Type B pancreatic cell (in vitro differentiated cells): Measurements from ENCODE around the gene MYO3B. TPM values are rescaled to one million over a fixed set of nuclear protein-coding genes. Genes with fewer than 3 reads are reported as not detected.

Source experiments
- DNase-seq: peaks from one replicate; pipeline ENCODE4 v3.0.0; 2021; ENCODE audit warnings: mixed read lengths; ENCODE audit not compliant: unreplicated experiment; ENCODE audit errors: extremely low spot score
- H3K27ac Mint-ChIP-seq: 2 replicates; pipeline ENCODE4 v1.8.0; 2021; ENCODE audit warnings: mild to moderate bottlenecking, mixed read lengths
- H3K27me3 Mint-ChIP-seq: 2 replicates; pipeline ENCODE4 v1.8.0; 2021; ENCODE audit warnings: mixed read lengths
- H3K36me3 Mint-ChIP-seq: 2 replicates; pipeline ENCODE4 v1.8.0; 2021; ENCODE audit warnings: mixed read lengths
- H3K4me1 Mint-ChIP-seq: one replicate; pipeline ENCODE4 v1.8.0; 2021; ENCODE audit warnings: mixed read lengths; ENCODE audit not compliant: unreplicated experiment
- H3K4me3 Mint-ChIP-seq: 2 replicates; pipeline ENCODE4 v1.8.0; 2021; ENCODE audit warnings: mild to moderate bottlenecking, mixed read lengths
- H3K9me3 Mint-ChIP-seq: 2 replicates; pipeline ENCODE4 v1.8.0; 2021; ENCODE audit warnings: mixed read lengths
- total RNA-seq: library from RNA; stranded (reverse); gene quantifications from 2 replicates; pipeline ENCODE4 v1.2.1, GENCODE V29; 2021; ENCODE audit warnings: low replicate concordance
- TF ChIP-seq, protein P1 (sequence below): fragments of 200-600 bp; sonication (generic); conservative IDR thresholded peaks from 2 replicates; pipeline ENCODE4 v1.5.0; 2021; ENCODE audit warnings: antibody characterized with exemption, mild to moderate bottlenecking

MYO3B gene
- total RNA-seq, 1 donor from 2014 or later, result 0.46 TPM

DNA sequence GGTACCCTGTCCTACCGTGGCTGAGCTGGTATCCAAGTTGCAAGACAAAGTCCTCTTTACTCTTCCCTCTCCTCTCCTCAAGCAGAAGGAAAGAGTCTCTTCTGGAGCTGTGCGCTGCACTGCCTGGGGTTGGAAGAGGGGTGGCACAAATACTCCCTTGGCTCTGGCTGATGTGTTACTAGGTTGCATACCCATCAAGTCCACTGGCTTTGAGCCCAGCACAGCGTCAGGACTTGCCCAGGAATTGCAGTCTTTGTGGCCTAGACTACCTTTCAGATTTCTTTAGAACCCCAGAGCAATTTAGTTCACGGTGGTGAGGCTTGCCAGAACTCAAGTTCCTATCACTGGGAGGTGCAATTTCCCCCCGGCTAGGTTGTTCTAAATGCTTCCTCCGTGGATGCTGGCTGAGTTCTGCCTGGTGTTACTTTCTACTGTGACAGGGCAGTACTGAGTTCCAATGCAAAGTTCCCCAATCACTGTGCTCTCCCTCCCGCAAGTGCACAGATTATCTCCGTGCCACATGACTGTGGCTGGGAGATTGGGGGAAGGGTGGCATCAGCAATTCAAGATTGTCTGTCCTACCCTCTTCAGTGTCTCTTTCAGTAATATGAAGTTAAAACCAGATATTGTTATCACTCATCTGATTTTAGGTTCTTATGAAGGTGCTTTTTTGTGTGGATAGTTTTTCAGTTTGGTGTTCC is 13.4 kb downstream of the MYO3B start:
- H3K27ac Mint-ChIP-seq, result no peak overlapping the region
- no peak overlapping the region for H3K4me3 Mint-ChIP-seq
- DNase-seq, result no peak
- no peaks in the 10 kb centered on the region for H3K27me3 Mint-ChIP-seq
- H3K4me1 Mint-ChIP-seq, result no peaks in the 10 kb centered on the region
- H3K36me3 Mint-ChIP-seq, result no peaks in the 10 kb centered on the region
- peaks cover 8% of the 10 kb centered on the region for H3K9me3 Mint-ChIP-seq
- TF ChIP-seq, protein P1, sequence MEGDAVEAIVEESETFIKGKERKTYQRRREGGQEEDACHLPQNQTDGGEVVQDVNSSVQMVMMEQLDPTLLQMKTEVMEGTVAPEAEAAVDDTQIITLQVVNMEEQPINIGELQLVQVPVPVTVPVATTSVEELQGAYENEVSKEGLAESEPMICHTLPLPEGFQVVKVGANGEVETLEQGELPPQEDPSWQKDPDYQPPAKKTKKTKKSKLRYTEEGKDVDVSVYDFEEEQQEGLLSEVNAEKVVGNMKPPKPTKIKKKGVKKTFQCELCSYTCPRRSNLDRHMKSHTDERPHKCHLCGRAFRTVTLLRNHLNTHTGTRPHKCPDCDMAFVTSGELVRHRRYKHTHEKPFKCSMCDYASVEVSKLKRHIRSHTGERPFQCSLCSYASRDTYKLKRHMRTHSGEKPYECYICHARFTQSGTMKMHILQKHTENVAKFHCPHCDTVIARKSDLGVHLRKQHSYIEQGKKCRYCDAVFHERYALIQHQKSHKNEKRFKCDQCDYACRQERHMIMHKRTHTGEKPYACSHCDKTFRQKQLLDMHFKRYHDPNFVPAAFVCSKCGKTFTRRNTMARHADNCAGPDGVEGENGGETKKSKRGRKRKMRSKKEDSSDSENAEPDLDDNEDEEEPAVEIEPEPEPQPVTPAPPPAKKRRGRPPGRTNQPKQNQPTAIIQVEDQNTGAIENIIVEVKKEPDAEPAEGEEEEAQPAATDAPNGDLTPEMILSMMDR, result no peak

DNA sequence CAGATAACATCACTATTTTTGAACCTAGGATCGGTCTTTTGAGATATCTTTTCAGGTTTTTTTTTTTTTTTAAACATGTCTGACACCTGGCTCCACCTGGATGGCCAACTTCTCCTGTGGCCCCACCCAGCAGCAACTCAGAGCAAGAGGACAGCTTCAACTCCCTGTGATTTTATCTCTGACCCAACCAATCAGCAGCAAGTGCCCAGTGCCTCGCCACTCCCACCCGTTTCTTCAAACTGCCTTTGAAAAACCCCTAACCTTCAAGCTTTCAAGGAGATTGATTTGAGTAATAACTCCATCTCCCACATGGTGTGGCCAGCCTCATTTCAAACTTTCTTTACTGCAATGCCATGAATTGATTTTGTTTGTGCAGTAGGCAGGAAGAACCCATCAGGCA is 19.0 kb downstream of the MYO3B start:
- no peaks in the 10 kb centered on the region for H3K27me3 Mint-ChIP-seq
- no peak overlapping the region for H3K4me3 Mint-ChIP-seq
- TF ChIP-seq, protein P1, result no peak
- H3K4me1 Mint-ChIP-seq, result peaks cover 4% of the 10 kb centered on the region
- no peaks in the 10 kb centered on the region for H3K36me3 Mint-ChIP-seq
- DNase-seq, result no peak
- no peak overlapping the region for H3K27ac Mint-ChIP-seq
- H3K9me3 Mint-ChIP-seq, result peaks cover 7% of the 10 kb centered on the region

DNA sequence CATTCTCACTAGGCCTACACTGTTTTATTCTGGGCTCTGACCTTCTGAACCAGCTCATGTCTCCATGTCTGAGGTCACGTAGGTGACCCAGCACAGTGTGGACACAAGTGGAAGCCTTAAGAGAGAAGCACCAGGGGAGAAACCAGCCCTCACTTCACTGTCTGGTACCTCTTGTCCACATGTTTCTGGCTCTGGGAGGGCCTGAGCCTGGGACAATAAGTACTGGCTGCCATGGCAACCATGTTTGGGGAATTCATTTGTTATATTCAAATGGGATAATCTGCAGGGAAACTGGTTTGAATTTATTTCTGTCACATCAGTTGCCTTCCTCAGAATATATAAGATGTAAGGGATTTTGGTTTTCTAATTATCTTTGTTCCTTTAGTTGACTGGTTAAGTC is 23.3 kb downstream of the MYO3B start:
- Mint-ChIP-seq H3K4me1 (peaks cover 22% of the 10 kb centered on the region), H3K36me3 (no peaks in the 10 kb centered on the region), H3K27me3 (no peaks in the 10 kb centered on the region), H3K9me3 (peaks cover 7% of the 10 kb centered on the region), H3K4me3 (no peak overlapping the region), H3K27ac (no peak overlapping the region)
- DNase-seq, result no peak
- TF ChIP-seq, protein P1, result no peak

DNA sequence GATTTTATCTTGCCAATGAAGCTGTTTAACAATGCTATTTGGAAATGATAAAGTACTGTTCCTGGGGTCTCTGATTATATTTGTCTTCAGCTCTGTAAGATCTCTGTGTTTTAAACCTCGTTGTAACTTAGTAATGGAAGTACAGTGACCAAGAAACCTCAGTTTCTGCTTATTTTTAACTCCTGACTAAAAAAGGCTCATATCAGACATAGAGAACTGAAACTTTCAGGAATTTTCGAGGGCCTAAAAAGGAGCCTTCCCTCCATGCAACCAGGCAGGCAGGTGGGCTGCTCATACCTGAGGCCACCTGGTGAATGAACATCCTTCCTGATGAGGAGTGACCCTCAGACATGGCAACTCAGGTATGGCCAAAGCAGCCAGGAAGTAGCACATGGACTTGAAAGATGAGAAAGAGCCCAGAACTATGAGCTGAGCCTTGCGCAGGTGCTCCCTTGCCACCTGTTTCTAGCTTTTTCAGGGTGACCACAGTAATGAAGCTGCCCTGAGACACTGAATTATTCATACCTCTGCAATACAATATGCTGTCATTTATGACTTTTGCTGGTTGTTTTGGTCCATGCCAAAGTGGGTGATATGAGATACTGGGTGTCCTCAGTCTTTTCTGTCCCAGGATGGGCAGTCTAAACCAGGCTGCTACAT is 23.9 kb downstream of the MYO3B start:
- Mint-ChIP-seq H3K4me1 (peaks cover 22% of the 10 kb centered on the region), H3K27ac (no peak overlapping the region), H3K27me3 (no peaks in the 10 kb centered on the region), H3K36me3 (no peaks in the 10 kb centered on the region), H3K9me3 (peaks cover 10% of the 10 kb centered on the region), H3K4me3 (no peak overlapping the region)
- no peak for DNase-seq
- TF ChIP-seq, protein P1, result no peak

DNA sequence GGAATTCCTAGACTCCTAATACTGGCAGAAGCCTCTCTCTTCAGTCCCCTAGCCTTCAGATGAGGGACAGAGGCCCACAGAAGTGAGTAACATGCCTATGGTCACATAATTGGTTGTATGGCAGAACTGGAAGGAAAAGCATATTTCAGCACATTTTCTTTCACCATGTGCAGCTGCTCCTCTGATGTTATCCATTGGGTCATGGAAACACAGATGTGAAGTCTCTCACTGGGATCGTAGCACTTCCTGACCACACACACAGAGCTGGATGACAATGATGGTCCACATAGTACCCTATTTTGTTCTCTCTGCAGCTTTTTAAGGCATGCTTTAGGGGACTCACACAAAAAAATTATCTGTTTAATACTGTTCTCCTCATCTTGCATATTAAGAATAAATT is 24.5 kb downstream of the MYO3B start:
- Mint-ChIP-seq H3K27ac (no peak overlapping the region), H3K4me3 (no peak overlapping the region), H3K9me3 (peaks cover 12% of the 10 kb centered on the region), H3K27me3 (no peaks in the 10 kb centered on the region), H3K4me1 (peaks cover 20% of the 10 kb centered on the region), H3K36me3 (no peaks in the 10 kb centered on the region)
- no peak for DNase-seq
- TF ChIP-seq, protein P1, result no peak
